Measurements from ENCODE around the gene CRYL1. TPM values are rescaled to one million over a fixed set of nuclear protein-coding genes. Genes with fewer than 3 reads are reported as not detected.

CRYL1 gene
- total RNA-seq, 1 experiment from 2014 or later = 13.4 TPM

DNA sequence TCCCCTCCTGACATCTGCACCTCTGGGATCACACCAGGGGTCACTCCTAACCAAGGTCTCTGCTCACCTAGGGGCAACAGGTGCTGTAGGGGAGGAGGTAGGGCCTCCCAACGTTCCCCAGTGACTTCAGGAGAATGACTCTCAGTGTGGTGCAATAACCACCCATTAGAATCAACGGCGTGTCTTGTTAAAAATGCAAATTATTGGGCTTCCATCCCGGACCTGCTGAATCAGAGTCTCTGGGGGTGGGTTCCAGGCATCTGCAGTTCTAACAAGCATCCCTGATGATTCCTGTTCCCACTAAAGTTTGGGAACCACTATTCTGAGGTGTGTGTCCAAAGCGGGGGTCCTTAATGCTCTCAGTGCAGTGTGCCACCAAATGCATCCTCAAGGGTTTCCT, 84.6 kb downstream of the CRYL1 start:
- Histone ChIP-seq H3K36me3 (ENCODE audit: control insufficient read depth, insufficient read depth, low read length) (no peaks in the 10 kb centered on the region), H3K4me3 (ENCODE audit: low read depth in 2 of 2, low read length in 2 of 2) (no peak overlapping the region), H3K4me1 (ENCODE audit: control insufficient read depth, insufficient read depth, low read length) (peaks cover 15% of the 10 kb centered on the region), H3K27ac (ENCODE audit: low read length) (peak overlapping the region; percentile 76), H3K9me3 (ENCODE audit: control insufficient read depth, insufficient read depth, low read depth, low read length) (peaks cover 7% of the 10 kb centered on the region; the same call in 1 of the 2 replicates), H3K27me3 (ENCODE audit: control insufficient read depth, insufficient read depth, low read length) (no peaks in the 10 kb centered on the region)
- POLR2A ChIA-PET = no interaction called here
- intact Hi-C loops (cut with micrococcal nuclease; ENCODE audit: unreplicated experiment) (no loop called here), in situ Hi-C loops (cut with HindIII; ENCODE audit: low pct_unique_long_range_greater_than_20kb, low sequenced_read_pairs) (no loop called here)
- ATAC-seq = no peak
- BruUV-seq (replicated peaks) = no TSS peak
- no peak for DNase-seq (ENCODE audit: low read depth, low spot score)
- TF ChIP-seq TCF7L2 (IDR thresholded peaks at IDR 0.05; ENCODE audit: low read depth, low read length) = no peak
- TF ChIP-seq, protein P1, sequence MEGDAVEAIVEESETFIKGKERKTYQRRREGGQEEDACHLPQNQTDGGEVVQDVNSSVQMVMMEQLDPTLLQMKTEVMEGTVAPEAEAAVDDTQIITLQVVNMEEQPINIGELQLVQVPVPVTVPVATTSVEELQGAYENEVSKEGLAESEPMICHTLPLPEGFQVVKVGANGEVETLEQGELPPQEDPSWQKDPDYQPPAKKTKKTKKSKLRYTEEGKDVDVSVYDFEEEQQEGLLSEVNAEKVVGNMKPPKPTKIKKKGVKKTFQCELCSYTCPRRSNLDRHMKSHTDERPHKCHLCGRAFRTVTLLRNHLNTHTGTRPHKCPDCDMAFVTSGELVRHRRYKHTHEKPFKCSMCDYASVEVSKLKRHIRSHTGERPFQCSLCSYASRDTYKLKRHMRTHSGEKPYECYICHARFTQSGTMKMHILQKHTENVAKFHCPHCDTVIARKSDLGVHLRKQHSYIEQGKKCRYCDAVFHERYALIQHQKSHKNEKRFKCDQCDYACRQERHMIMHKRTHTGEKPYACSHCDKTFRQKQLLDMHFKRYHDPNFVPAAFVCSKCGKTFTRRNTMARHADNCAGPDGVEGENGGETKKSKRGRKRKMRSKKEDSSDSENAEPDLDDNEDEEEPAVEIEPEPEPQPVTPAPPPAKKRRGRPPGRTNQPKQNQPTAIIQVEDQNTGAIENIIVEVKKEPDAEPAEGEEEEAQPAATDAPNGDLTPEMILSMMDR (IDR thresholded peaks at IDR 0.05) = no peak
- TF ChIP-seq, protein P2, sequence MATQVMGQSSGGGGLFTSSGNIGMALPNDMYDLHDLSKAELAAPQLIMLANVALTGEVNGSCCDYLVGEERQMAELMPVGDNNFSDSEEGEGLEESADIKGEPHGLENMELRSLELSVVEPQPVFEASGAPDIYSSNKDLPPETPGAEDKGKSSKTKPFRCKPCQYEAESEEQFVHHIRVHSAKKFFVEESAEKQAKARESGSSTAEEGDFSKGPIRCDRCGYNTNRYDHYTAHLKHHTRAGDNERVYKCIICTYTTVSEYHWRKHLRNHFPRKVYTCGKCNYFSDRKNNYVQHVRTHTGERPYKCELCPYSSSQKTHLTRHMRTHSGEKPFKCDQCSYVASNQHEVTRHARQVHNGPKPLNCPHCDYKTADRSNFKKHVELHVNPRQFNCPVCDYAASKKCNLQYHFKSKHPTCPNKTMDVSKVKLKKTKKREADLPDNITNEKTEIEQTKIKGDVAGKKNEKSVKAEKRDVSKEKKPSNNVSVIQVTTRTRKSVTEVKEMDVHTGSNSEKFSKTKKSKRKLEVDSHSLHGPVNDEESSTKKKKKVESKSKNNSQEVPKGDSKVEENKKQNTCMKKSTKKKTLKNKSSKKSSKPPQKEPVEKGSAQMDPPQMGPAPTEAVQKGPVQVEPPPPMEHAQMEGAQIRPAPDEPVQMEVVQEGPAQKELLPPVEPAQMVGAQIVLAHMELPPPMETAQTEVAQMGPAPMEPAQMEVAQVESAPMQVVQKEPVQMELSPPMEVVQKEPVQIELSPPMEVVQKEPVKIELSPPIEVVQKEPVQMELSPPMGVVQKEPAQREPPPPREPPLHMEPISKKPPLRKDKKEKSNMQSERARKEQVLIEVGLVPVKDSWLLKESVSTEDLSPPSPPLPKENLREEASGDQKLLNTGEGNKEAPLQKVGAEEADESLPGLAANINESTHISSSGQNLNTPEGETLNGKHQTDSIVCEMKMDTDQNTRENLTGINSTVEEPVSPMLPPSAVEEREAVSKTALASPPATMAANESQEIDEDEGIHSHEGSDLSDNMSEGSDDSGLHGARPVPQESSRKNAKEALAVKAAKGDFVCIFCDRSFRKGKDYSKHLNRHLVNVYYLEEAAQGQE (IDR thresholded peaks at IDR 0.05; ENCODE audit: insufficient read depth in 1 of 2, low read depth in 2 of 2, low read length in 1 of 2) = no peak
- no peak for TF ChIP-seq POLR2AphosphoS5 (IDR thresholded peaks at IDR 0.05; ENCODE audit: low read depth, low read length)
- no peak for TF ChIP-seq SIN3A (IDR thresholded peaks at IDR 0.05; ENCODE audit: borderline replicate concordance, insufficient read depth, low read depth, low read length)
- CTCF ChIA-PET = no interaction called here

DNA sequence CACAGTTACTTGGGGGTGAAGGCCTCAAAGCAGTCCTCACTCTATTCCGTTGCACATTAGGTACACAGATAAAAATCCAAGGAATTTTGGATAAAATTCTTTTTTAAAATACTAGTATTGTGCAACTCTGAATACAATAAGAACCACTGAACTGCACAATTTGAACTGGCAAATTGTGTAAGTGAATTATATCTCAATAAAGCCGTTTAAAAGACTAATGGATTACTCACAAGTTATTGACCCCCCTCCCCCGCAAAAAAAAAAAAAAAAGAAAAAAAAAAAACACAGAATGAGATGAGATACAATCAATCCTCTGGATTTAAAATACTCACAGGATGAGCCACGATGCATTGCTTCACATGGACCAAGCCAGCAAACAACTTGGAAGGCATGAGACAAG, 86.4 kb downstream of the CRYL1 start:
- ChIA-PET CTCF (no interaction called here), POLR2A (no interaction called here)
- Histone ChIP-seq H3K4me1 (ENCODE audit: control insufficient read depth, insufficient read depth, low read length) (peaks cover 15% of the 10 kb centered on the region), H3K9me3 (ENCODE audit: control insufficient read depth, insufficient read depth, low read depth, low read length) (no peaks in the 10 kb centered on the region), H3K27me3 (ENCODE audit: control insufficient read depth, insufficient read depth, low read length) (no peaks in the 10 kb centered on the region), H3K36me3 (ENCODE audit: control insufficient read depth, insufficient read depth, low read length) (no peaks in the 10 kb centered on the region), H3K4me3 (ENCODE audit: low read depth in 2 of 2, low read length in 2 of 2) (no peak overlapping the region), H3K27ac (ENCODE audit: low read length) (peak overlapping the region; percentile 68; the same call in 1 of the 2 replicates)
- DNase-seq (ENCODE audit: low read depth, low spot score) (no peak), ATAC-seq (no peak)
- no peak for TF ChIP-seq SIN3A (IDR thresholded peaks at IDR 0.05; ENCODE audit: borderline replicate concordance, insufficient read depth, low read depth, low read length)
- TF ChIP-seq TCF7L2 (IDR thresholded peaks at IDR 0.05; ENCODE audit: low read depth, low read length) = no peak
- TF ChIP-seq, protein P1 (IDR thresholded peaks at IDR 0.05) = no peak
- TF ChIP-seq, protein P2 (IDR thresholded peaks at IDR 0.05; ENCODE audit: insufficient read depth in 1 of 2, low read depth in 2 of 2, low read length in 1 of 2) = no peak
- TF ChIP-seq POLR2AphosphoS5 (IDR thresholded peaks at IDR 0.05; ENCODE audit: low read depth, low read length) = no peak
- BruUV-seq (replicated peaks) = no TSS peak
- in situ Hi-C loops (cut with HindIII; ENCODE audit: low pct_unique_long_range_greater_than_20kb, low sequenced_read_pairs) = no loop called here
- intact Hi-C loops (cut with micrococcal nuclease; ENCODE audit: unreplicated experiment) = no loop called here

Measured in Panc1 (cell line).